GM21423 (cell line): Measurements from ENCODE around the gene PAX8.

Experiments used
- ATAC-seq: cut with Tn5 transposase; IDR thresholded peaks from one replicate; pipeline ENCODE4 v1.9.1; 2021; ENCODE audit warnings: mild to moderate bottlenecking, moderate library complexity; ENCODE audit not compliant: unreplicated experiment

Gene PAX8

DNA sequence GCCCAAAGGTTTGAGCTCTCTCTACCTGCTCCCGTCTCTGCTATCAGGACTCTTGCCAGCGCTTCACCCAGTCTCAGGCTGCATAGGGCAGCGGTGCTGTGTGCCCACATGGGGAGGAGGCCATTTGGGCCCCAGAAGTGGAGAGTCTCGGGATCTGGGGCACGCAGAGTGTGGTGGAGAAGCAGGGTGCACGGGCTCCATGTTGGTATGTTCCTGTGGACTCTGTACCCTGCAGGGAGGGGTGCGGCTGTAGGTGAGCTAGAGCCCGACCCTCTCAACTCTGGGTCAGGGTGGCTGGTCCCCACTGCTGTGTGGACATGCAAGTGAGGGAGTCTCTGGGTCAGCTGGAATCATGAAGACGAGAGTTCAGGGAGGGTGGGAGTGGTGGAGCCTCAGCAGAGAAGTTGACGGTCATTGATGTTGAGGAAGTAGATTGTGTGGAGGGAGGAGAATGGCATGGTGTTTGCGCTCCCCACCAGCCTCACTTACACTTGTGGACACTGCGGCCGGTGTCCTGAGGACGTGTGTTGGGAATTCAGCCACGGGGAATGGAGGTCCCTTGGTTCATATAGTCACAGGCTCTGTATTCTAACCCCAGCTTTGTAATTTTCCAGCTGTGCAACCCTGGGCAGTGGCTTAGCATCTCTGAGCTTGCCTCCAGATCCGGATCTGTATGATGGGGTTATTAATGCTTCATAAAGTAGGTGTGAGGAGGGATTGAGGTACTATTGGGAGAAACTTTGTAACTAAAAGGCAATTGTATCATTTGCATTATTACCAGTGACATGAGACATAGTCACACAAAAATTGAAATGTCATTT is 105.8 kb downstream of the PAX8 start:
- no peak for ATAC-seq

DNA sequence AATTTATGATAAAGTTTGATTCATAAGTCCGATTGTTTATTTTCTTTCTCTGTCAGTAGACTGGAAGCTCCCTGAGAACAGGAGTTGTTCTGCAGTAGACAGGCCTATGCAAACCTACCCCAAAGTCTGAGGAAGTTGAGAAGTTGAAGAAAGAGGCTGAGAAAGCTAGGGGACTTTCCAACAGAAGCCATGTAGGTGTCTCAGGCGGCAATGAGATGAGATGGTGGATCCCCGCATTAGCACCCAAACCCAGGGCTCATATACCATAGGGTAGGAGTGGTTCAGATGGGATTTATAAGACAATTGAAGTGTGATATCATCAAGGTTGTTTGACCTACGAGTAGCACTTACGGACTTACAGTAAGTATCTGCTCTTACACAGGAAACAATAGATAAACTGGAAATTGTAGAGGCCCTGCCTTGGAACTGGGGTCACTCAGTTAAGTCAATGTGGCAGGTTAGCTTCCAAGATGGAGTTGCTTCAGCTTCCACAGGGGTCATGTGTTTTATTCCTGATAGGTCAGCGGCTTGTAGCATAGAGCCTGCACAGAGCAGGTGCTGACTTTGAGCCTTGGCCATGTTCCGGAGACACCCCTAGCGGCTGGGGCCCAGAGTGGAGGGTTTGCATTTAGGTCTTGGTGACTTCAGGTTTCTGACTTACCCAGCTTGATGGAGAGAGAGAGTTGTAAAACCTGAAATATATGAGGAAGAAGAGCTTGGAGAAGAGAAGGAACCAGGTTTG is 107.2 kb downstream of the PAX8 start:
- no peak for ATAC-seq

DNA sequence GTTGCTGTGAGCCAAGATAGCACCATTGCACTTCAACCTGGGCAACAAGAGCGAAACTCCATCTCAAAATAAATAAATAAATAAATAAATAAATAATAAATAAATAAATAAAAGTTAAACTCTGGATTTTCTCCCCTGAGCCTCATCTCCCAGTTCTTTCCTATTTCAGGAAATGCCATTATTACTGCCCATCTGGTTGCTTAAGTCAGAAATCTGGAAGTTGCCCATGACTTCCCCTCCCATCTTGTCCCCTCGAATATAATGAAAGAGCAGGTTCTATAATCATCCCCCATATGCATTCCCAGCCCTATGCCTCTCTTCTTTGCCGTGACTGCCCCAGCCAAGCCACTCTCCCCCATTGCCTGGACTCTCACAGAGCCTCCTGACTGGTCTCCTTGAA is 109.1 kb downstream of the PAX8 start:
- ATAC-seq: no peak

DNA sequence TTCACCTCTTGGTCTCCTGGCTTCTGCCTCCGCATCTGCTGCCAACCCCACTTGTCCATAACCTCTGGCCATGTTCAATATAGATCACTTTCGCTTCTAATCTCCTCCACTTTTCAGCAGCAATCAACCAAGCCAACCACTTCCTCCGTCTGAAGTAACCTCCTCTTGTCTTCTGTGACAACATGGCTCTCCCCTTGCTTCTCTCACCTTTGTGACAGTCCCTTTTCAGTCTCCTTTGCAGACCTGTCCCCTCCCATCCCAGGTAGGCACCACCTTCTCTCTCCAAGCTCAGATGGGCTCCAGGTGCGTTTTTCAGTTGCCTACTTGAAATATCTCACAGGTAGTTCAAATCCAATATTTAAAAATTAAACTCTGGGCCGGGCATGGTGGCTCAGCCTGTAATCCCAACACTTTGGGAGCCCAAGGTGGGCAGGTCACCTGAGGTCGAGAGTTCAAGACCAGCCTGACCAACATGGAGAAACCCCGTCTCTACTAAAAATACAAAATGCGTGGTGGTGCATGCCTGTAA is 109.7 kb downstream of the PAX8 start:
- no peak for ATAC-seq

DNA sequence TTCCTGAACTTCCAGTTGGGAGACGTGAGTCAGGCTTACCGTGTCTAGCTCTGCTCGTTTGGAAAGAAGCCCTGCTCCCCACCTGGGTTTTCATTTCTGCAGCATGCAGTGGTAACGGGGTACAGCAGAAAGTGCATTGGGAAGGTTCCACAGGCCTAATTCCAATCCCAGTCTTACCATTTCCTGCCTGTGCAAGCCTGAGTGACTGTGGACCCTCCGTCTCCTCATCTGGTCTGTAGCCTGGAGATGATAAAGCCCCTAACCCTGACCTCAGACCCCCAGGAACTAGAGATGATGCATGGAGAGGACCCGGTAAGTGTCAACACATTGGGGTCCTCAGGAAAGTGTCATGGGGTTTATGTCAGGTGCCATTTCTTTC is 110.8 kb downstream of the PAX8 start:
- ATAC-seq: no peak

DNA sequence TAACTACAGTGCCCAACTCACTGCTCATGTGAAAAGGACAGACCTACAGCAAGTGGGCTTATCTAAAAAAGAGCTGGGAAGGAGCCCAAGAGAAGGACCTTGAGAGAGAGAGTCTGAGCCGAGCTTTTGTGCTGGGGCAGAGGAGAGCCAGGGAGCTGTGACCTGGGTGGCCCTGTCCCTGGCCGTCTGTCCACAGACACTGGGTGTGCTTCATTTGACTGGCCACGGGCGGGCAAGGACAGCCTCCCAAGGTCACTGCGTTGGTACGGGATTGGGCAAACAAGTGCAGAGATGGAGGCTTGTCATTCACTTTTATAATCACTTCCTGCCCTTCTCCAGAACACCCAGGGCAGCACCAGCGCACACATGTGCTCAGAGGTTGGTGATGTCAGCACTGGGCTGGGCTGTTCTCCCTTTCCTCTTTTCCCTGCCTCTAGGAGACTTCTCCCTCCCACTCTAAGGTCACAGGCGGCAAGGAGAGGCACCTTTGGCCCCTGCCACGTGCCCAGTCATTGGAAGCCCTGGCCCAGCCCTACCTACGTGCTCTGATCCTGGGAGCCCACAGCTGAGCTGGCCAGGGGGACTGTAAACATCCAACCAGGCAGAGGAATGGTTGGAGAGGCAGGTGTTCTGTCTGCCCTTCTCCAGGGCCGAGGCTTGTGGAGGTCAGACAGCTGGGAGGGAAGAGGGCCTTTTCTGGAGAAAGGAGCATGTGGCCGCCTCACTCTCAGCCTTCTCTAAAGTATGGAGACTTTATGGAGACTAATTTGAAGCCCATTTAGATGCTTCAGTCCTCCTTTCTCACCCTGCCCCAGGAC is 111.4 kb downstream of the PAX8 start:
- no peak for ATAC-seq

DNA sequence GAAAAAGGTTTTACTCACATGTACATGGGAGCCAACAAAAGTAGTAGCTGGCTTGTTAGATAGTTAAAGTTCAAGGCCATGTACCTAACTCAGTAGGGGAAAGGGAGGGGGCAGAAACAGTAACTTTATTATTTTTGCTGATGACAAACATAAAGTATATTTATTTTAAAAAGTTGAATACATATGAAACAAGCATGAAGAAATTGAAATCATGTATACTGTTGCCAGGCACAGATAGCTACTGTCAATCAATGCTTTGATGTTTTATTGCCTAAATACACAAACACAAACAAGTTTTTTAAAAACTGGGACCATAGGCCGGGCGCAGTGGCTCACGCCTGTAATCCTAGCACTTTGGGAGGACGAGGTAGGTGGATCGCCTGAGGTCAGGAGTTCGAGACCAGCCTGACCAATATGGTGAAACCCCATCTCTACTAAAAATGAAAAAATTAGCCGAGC is 112.5 kb downstream of the PAX8 start:
- ATAC-seq: no peak
